ENCODE results near the gene NCK1.
"Not testable (repeated sequence)": the region's sequence is repeated elsewhere in the genome, so short reads cannot be mapped to it uniquely, and the experiment has no call there.

NCK1 gene

DNA sequence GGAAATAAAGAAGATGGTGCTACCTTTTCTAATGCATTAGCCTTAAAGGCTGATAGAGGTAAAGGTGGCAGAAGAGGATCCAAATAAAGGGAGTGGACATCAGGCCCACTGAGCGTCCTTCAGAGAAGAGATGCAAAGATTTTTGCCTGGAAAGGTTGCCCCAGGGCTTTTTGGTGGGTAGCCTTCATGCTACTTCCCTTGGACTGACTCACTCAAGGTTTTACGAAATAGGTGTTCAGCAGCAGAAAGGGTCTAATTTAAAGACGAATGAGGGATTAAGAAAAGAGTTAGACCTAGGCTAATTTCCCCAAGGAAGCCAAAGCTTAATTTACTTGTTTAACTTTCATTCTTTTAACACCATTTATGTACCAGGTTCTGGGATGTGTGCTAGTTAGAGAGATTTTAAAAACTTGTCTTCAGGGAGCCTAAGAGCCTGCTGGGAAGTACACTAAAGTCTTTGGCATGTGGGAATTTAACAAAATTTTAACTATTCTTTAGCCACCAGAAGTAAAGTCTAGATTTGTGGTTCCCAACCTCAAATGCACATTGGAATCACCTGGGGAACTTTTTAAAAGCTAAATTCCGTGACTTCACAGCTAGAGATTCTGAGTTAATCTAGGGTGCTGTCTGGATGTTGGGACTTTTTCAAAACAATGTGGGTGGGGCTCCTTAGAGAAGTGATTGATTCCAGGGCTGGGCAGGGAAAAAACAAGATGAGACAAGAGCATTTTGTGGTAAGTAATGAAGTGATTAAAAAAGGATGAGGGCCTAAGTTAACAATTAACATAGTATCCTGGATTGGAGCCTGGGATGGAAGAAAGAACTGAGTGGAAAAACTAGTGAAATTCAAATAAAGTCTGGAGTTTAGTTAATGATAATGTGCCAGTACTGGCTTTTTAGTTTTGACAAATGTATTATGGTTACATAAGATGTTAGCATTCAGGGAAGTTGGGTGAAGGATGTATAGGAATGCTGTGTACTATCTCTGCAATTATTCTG lies 99.1 kb downstream of the NCK1 start:
- H3K4me3 ChIP-seq (ENCODE audit: low read depth, low read length), result no peak overlapping the region
- TF ChIP-seq, protein P1, sequence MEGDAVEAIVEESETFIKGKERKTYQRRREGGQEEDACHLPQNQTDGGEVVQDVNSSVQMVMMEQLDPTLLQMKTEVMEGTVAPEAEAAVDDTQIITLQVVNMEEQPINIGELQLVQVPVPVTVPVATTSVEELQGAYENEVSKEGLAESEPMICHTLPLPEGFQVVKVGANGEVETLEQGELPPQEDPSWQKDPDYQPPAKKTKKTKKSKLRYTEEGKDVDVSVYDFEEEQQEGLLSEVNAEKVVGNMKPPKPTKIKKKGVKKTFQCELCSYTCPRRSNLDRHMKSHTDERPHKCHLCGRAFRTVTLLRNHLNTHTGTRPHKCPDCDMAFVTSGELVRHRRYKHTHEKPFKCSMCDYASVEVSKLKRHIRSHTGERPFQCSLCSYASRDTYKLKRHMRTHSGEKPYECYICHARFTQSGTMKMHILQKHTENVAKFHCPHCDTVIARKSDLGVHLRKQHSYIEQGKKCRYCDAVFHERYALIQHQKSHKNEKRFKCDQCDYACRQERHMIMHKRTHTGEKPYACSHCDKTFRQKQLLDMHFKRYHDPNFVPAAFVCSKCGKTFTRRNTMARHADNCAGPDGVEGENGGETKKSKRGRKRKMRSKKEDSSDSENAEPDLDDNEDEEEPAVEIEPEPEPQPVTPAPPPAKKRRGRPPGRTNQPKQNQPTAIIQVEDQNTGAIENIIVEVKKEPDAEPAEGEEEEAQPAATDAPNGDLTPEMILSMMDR (conservative IDR thresholded peaks at IDR 0.05; ENCODE audit: low read depth, low read length), result no peak
- no peak for DNase-seq (ENCODE audit: low read depth)

DNA sequence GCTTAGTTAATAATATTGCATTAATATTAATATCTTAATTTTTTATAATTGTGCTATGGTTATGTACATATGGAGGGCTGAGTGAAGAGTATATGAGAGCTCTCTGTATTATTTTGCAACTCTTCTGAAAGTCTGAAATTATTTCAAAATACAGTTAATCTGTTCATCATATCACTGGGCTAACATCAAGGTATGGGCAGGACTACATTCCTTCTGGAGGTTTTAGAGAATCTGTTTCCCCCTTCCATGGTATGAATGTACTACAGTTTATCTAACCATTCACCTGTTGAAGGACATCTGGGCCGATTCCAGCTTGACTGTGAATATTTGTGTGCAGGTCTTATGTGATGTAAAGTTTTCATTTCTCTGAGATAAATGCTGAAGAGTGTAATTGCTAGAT lies 100.9 kb downstream of the NCK1 start:
- H3K4me3 ChIP-seq (ENCODE audit: low read depth, low read length), result no peak overlapping the region
- no peak for DNase-seq (ENCODE audit: low read depth)
- TF ChIP-seq, protein P1 (conservative IDR thresholded peaks at IDR 0.05; ENCODE audit: low read depth, low read length), result no peak

DNA sequence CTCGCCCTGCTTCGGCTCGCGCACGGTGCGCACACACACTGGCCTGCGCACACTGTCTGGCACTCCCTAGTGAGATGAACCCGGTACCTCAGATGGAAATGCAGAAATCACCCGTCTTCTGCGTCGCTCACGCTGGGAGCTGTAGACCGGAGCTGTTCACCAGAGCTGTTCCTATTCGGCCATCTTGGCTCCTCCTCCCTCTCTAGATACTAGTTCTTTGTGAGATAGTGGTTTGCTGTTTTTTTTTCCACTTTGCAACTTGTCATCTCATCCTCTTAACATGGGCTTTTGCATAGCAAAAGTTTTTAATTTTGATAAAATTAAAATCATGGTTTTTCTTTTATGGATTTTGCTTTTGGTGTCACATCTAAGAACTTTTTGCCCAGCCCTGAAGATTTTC lies 107.5 kb downstream of the NCK1 start:
- not testable (repeated sequence) for DNase-seq (ENCODE audit: low read depth); H3K4me3 ChIP-seq (ENCODE audit: low read depth, low read length)

DNA sequence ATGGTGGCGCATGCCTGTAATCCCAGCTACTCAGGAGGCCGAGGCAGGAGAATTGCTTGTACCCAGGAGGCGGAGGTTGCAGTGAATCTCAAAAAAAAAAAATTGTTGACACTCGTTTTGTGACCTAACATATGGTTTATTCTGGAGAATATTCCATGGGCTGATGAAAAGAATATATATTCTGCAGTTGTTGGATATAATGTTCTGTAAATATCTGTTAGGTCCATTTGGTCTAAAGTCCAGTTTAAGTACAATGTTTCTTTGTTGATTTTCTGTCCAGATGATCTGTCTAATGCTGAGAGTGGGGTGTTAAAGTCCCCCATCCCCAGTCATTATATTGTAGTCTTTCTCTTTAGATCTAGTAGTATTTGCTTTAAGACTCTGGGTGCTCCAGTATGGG lies 111.3 kb downstream of the NCK1 start:
- TF ChIP-seq, protein P1 (conservative IDR thresholded peaks at IDR 0.05; ENCODE audit: low read depth, low read length), result no peak
- DNase-seq (ENCODE audit: low read depth), result no peak
- H3K4me3 ChIP-seq (ENCODE audit: low read depth, low read length), result no peak overlapping the region

DNA sequence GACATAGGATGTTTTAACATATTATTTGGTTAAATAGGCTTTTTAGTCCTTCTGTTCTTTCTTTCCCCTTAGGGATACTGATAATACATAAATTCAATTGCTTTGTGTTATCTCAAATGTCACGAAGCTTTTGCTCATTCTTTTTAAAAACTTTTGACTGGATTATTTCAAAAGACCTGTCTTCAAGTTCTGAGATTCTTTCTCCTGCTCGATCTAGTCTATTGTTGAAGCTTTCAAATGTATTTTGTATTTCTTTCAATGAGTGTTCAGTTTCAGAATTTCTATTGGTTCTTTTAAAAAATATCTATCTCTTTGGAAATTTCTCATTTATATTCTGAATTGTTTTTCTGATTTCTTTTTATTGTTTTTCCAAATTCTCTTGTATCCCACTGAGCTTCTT lies 112.7 kb downstream of the NCK1 start:
- no peak overlapping the region for H3K4me3 ChIP-seq (ENCODE audit: low read depth, low read length)
- no peak for DNase-seq (ENCODE audit: low read depth)
- TF ChIP-seq, protein P1 (conservative IDR thresholded peaks at IDR 0.05; ENCODE audit: low read depth, low read length), result no peak

DNA sequence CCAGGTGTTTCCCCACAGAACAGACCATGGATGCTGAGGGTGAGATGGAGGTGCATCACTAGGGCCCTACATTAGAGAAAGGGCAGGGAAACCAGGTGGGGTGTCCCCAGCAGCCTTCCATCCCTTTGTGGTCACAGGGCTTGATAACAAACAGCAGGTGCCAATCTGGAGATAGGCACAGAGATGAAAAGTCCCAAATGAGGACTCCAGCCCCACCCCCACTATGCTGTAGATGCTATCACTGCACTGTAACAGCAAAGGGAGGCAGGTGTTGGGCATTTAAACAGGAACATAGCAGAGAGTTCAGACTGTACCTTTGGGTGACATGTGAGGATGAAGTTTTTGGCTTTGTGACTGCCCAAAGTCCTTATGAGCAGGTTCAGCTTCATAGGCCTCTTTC lies 117.2 kb downstream of the NCK1 start:
- TF ChIP-seq, protein P1 (conservative IDR thresholded peaks at IDR 0.05; ENCODE audit: low read depth, low read length), result no peak
- H3K4me3 ChIP-seq (ENCODE audit: low read depth, low read length), result no peak overlapping the region
- DNase-seq (ENCODE audit: low read depth), result no peak

DNA sequence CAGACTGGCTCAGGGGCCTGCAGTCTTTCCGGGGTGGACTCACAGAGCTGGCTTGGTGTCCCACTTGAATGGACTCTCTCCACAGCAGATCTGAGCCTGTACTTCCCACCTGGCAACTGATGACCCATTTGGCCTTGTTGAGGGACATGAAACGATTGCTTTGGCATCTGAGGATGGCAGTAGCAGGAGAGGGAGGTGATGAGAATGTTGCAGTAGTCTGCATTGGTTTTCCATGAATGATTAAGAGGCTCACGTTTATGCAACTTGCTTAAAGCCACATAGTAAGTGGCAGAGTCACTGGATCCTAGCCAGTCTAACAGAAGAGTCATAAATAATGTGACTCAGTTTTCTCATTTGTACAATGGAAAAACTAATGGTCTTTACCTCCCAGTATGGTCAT lies 117.7 kb downstream of the NCK1 start:
- no peak overlapping the region for H3K4me3 ChIP-seq (ENCODE audit: low read depth, low read length)
- no peak for DNase-seq (ENCODE audit: low read depth)
- TF ChIP-seq, protein P1 (conservative IDR thresholded peaks at IDR 0.05; ENCODE audit: low read depth, low read length), result no peak

All from choroid plexus epithelial cell (primary cell).